HEK293 (cell line): ENCODE results near the gene NT5C2.
A peak's percentile ranks its signal among the peaks of the same experiment; 100 is the strongest.

ENCODE experiments used
- KLF17 ChIP-seq: fragments of 450-650 bp; formaldehyde crosslinking; IDR thresholded peaks from 2 replicates; pipeline ENCODE4 v1.5.1; 2016; ENCODE audit warnings: missing biosample characterization, missing genetic modification characterization
- PRDM1 ChIP-seq: fragments of 450-650 bp; formaldehyde crosslinking; IDR thresholded peaks from 2 replicates; pipeline ENCODE4; 2016; ENCODE audit warnings: missing biosample characterization, missing genetic modification characterization
- PRDM6 ChIP-seq: fragments of 450-650 bp; formaldehyde crosslinking; IDR thresholded peaks from 2 replicates; pipeline ENCODE4 v1.5.1; 2017; ENCODE audit warnings: missing biosample characterization, missing genetic modification characterization
- SP2 ChIP-seq: fragments of 450-650 bp; formaldehyde crosslinking; IDR thresholded peaks from 2 replicates; pipeline ENCODE4 v1.5.1; 2016; ENCODE audit warnings: missing biosample characterization, missing genetic modification characterization
- YY2 ChIP-seq: fragments of 450-650 bp; formaldehyde crosslinking; IDR thresholded peaks from 2 replicates; pipeline ENCODE4 v1.5.1; 2016; ENCODE audit warnings: missing biosample characterization, missing genetic modification characterization
- ZBTB49 ChIP-seq: fragments of 450-650 bp; formaldehyde crosslinking; IDR thresholded peaks from 2 replicates; pipeline ENCODE4 v1.5.1; 2016; ENCODE audit warnings: missing biosample characterization, missing genetic modification characterization, low read depth
- ZNF112 ChIP-seq: fragments of 450-650 bp; formaldehyde crosslinking; IDR thresholded peaks from 2 replicates; pipeline ENCODE4 v1.5.0; 2017; ENCODE audit warnings: missing biosample characterization, missing genetic modification characterization
- ZNF140 ChIP-seq: fragments of 450-650 bp; formaldehyde crosslinking; IDR thresholded peaks from 2 replicates; pipeline ENCODE4 v1.5.1; 2016; ENCODE audit warnings: missing biosample characterization, missing genetic modification characterization
- ZNF175 ChIP-seq: fragments of 450-650 bp; formaldehyde crosslinking; IDR thresholded peaks from 2 replicates; pipeline ENCODE4 v1.5.1; 2016; ENCODE audit warnings: missing biosample characterization, missing genetic modification characterization
- ZNF2 ChIP-seq: fragments of 450-650 bp; formaldehyde crosslinking; IDR thresholded peaks from 2 replicates; pipeline ENCODE4 v1.5.1; 2016; ENCODE audit warnings: missing biosample characterization, missing genetic modification characterization
- ZNF280C ChIP-seq: fragments of 450-650 bp; formaldehyde crosslinking; IDR thresholded peaks from 2 replicates; pipeline ENCODE4 v1.5.1; 2016; ENCODE audit warnings: missing biosample characterization, missing genetic modification characterization
- ZNF335 ChIP-seq: fragments of 450-650 bp; formaldehyde crosslinking; conservative IDR thresholded peaks from 2 replicates; pipeline ENCODE4 v1.5.1; 2016; ENCODE audit warnings: missing biosample characterization, missing genetic modification characterization
- ZNF596 ChIP-seq: fragments of 450-650 bp; IDR thresholded peaks from 2 replicates; pipeline ENCODE4 v1.5.0; 2018; ENCODE audit warnings: missing biosample characterization, mild to moderate bottlenecking, missing genetic modification characterization, moderate library complexity
- ZNF692 ChIP-seq: fragments of 450-650 bp; formaldehyde crosslinking; IDR thresholded peaks from 2 replicates; pipeline ENCODE4 v1.5.1; 2016; ENCODE audit warnings: missing biosample characterization, missing genetic modification characterization
- ZNF707 ChIP-seq: fragments of 450-650 bp; formaldehyde crosslinking; IDR thresholded peaks from 2 replicates; pipeline ENCODE4 v1.5.1; 2016; ENCODE audit warnings: missing biosample characterization, missing genetic modification characterization
- ZNF747 ChIP-seq: fragments of 450-650 bp; formaldehyde crosslinking; IDR thresholded peaks from 2 replicates; pipeline ENCODE4 v1.5.1; 2016; ENCODE audit warnings: missing biosample characterization, missing genetic modification characterization
- ZSCAN16 ChIP-seq: fragments of 450-650 bp; formaldehyde crosslinking; IDR thresholded peaks from 2 replicates; pipeline ENCODE4 v1.5.1; 2016; ENCODE audit warnings: missing biosample characterization, missing genetic modification characterization
- TF ChIP-seq, protein P1 (sequence below): fragments of 450-650 bp; formaldehyde crosslinking; IDR thresholded peaks from 2 replicates; pipeline ENCODE4 v1.5.1; 2016; ENCODE audit warnings: missing biosample characterization, missing genetic modification characterization
- TF ChIP-seq, protein P2 (sequence below): fragments of 450-650 bp; formaldehyde crosslinking; IDR thresholded peaks from 2 replicates; pipeline ENCODE4 v1.5.1; 2016; ENCODE audit warnings: missing biosample characterization, missing genetic modification characterization
- TF ChIP-seq, protein P3 (sequence below): fragments of 450-650 bp; formaldehyde crosslinking; IDR thresholded peaks from 2 replicates; pipeline ENCODE4 v1.5.1; 2016; ENCODE audit warnings: missing biosample characterization, missing genetic modification characterization

The NT5C2 gene

GRCh38 chr10:103192451-103193106 is 493 bp downstream of the NT5C2 start (continued):
- TF ChIP-seq ZNF280C (tag by site-specific recombination) = no peak
- no peak for TF ChIP-seq ZBTB49 (tag by site-specific recombination)
- no peak for TF ChIP-seq ZNF596
- TF ChIP-seq, protein P1, sequence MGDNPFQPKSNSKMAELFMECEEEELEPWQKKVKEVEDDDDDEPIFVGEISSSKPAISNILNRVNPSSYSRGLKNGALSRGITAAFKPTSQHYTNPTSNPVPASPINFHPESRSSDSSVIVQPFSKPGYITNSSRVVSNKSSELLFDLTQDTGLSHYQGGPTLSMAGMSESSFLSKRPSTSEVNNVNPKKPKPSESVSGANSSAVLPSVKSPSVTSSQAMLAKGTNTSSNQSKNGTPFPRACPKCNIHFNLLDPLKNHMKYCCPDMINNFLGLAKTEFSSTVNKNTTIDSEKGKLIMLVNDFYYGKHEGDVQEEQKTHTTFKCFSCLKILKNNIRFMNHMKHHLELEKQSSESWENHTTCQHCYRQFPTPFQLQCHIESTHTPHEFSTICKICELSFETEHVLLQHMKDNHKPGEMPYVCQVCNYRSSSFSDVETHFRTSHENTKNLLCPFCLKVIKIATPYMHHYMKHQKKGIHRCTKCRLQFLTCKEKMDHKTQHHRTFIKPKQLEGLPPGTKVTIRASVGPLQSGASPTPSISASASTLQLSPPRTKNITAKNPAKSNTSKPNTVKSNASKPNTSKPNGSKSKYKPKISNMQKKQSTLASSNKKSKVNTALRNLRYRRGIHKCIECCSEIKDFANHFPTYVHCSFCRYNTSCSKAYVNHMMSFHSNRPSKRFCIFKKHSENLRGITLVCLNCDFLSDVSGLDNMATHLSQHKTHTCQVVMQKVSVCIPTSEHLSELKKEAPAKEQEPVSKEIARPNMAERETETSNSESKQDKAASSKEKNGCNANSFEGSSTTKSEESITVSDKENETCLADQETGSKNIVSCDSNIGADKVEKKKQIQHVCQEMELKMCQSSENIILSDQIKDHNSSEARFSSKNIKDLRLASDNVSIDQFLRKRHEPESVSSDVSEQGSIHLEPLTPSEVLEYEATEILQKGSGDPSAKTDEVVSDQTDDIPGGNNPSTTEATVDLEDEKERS (tag by site-specific recombination) = no peak
- no peak for TF ChIP-seq ZNF175 (tag by site-specific recombination)
- TF ChIP-seq ZNF707 (tag by site-specific recombination) = no peak
- no peak for TF ChIP-seq YY2
- no peak for TF ChIP-seq ZNF692 (tag by site-specific recombination)
- TF ChIP-seq ZNF747 = no peak
- peak; percentile 93 for TF ChIP-seq ZNF335 (tag by site-specific recombination)
- TF ChIP-seq, protein P2, sequence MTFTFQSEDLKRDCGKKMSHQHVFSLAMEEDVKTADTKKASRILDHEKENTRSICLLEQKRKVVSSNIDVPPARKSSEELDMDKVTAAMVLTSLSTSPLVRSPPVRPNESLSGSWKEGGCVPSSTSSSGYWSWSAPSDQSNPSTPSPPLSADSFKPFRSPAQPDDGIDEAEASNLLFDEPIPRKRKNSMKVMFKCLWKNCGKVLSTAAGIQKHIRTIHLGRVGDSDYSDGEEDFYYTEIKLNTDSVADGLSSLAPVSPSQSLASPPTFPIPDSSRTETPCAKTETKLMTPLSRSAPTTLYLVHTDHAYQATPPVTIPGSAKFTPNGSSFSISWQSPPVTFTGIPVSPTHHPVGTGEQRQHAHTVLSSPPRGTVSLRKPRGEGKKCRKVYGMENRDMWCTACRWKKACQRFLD (tag by site-specific recombination) = no peak
- no peak for TF ChIP-seq ZSCAN16
- no peak for TF ChIP-seq PRDM1
- peak; percentile 55 for TF ChIP-seq SP2 (tag by site-specific recombination)
- TF ChIP-seq ZNF2 (tag by site-specific recombination) = no peak
- TF ChIP-seq, protein P3, sequence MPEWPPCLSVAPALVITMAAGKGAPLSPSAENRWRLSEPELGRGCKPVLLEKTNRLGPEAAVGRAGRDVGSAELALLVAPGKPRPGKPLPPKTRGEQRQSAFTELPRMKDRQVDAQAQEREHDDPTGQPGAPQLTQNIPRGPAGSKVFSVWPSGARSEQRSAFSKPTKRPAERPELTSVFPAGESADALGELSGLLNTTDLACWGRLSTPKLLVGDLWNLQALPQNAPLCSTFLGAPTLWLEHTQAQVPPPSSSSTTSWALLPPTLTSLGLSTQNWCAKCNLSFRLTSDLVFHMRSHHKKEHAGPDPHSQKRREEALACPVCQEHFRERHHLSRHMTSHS = no peak
- TF ChIP-seq KLF17 (tag by site-specific recombination) = no peak
- no peak for TF ChIP-seq ZNF112
- no peak for TF ChIP-seq PRDM6 (tag by site-specific recombination)
- TF ChIP-seq ZNF140 = no peak
